K562 (cell line): ENCODE results near the gene RER1. TPM values are rescaled to one million over a fixed set of nuclear protein-coding genes. Genes with fewer than 3 reads are reported as not detected.

Experiments
- ATAC-seq: fragments of 200-7000 bp; cut with Tn5 transposase; 3 replicates; pipeline ENCODE4 v1.9.1; 2020; ENCODE audit warnings: moderate library complexity
- BruUV-seq: library from RNA; stranded (reverse); fragments of 400-500 nt; replicated peaks from 2 replicates; lab custom pipeline; 2021; lab: Mats Ljungman, UMichigan
- CTCF ChIA-PET: fragments of 300-600 bp; formaldehyde crosslinking; extraction: SDS; loops from one replicate; lab custom pipeline; 2021; ENCODE audit warnings: low intra/inter-chr PET ratio; lab: Yijun Ruan, JAX
- POLR2A ChIA-PET: fragments of 300-600, 350-650 bp; sonication (Branson Sonifier 250); formaldehyde crosslinking; extraction: SDS; loops from one replicate; lab custom pipeline; 2021; ENCODE audit warnings: antibody characterized with exemption, inconsistent platforms; lab: Yijun Ruan, JAX
- DNase-seq, 4 experiments: peaks; one replicate each; pipeline versions ENCODE4 v3.0.0 to v3.0.0-alpha.2; 2011 to 2018; ENCODE audit warnings: low spot score in 3 of 4, mixed read lengths in 3 of 4; ENCODE audit errors: extremely low read depth in 1 of 4
- FAIRE-seq: peaks from 2 replicates; lab custom pipeline; 2011; peaks lifted over from hg19 to GRCh38; lab: Jason Lieb, UNC
- H2AFZ ChIP-seq: 2 replicates; pipeline ENCODE4 v1.6.0; 2011; ENCODE audit warnings: low read depth, low read length, control low read depth, inconsistent platforms
- H3K27ac ChIP-seq: fragments of 200-600 bp; 3 replicates; pipeline ENCODE4 v1.8.0; 2011; ENCODE audit warnings: low read depth, mild to moderate bottlenecking, control low read depth, inconsistent platforms, low read length, moderate library complexity, mixed read lengths; ENCODE audit errors: extremely low read depth
- H3K27me3 ChIP-seq, 2 experiments: fragments of 300-600 bp in 1 of 2; 2 replicates in 1 of 2; 3 replicates in 1 of 2; pipeline versions ENCODE4 v1.6.0 to v1.8.0; 2011; ENCODE audit warnings: inconsistent platforms in 2 of 2, low read length in 2 of 2, mild to moderate bottlenecking in 1 of 2, mixed read lengths in 1 of 2, moderate library complexity in 1 of 2; ENCODE audit not compliant: control insufficient read depth in 2 of 2, insufficient read depth in 2 of 2
- H3K36me3 ChIP-seq: fragments of 300-600 bp; 3 replicates; pipeline ENCODE4 v1.8.0; 2011; ENCODE audit warnings: mild to moderate bottlenecking, low read length, inconsistent platforms; ENCODE audit not compliant: control insufficient read depth, insufficient read depth
- H3K4me1 ChIP-seq, 2 experiments: fragments of 200-600 bp in 1 of 2; replicated peaks in 1 of 2; 2 replicates in 1 of 2; 3 replicates in 1 of 2; pipeline versions ENCODE4 v1.5.1 to v1.8.0; 2011; ENCODE audit warnings: inconsistent platforms in 2 of 2, low read length in 2 of 2, mild to moderate bottlenecking in 1 of 2, mixed read lengths in 1 of 2, moderate library complexity in 1 of 2; ENCODE audit not compliant: control insufficient read depth in 2 of 2, insufficient read depth in 2 of 2
- H3K4me2 ChIP-seq: 2 replicates; pipeline ENCODE4 v1.6.1; 2011; ENCODE audit warnings: low read length, control low read depth, inconsistent platforms, mixed read lengths; ENCODE audit not compliant: insufficient read depth
- H3K4me3 ChIP-seq: fragments of 200-600 bp; sonication (generic), shearing (Covaris generic); 2 replicates; pipeline ENCODE4 v1.5.1; 2016; ENCODE audit warnings: control low read depth, inconsistent platforms
- H3K79me2 ChIP-seq: fragments of 200-600 bp; 3 replicates; pipeline ENCODE4 v1.8.0; 2011; ENCODE audit warnings: low read length, inconsistent platforms; ENCODE audit not compliant: control insufficient read depth, insufficient read depth
- H3K9ac ChIP-seq, 2 experiments: 2 replicates each; pipeline versions ENCODE4 v1.6.0 to v1.6.1; 2011; ENCODE audit warnings: low read depth in 2 of 2, low read length in 2 of 2, control low read depth in 1 of 2, inconsistent platforms in 1 of 2, mild to moderate bottlenecking in 1 of 2, mixed read lengths in 1 of 2; ENCODE audit not compliant: insufficient read depth in 1 of 2
- H3K9me1 ChIP-seq: one replicate; pipeline ENCODE4 v1.6.0; 2011; ENCODE audit warnings: inconsistent platforms, mild to moderate bottlenecking, low read length, moderate library complexity; ENCODE audit not compliant: control insufficient read depth, insufficient read depth
- H3K9me3 ChIP-seq: replicated peaks from 2 replicates; pipeline ENCODE4 v1.5.1; 2011; ENCODE audit warnings: low read depth, low read length, inconsistent platforms; ENCODE audit not compliant: control insufficient read depth, insufficient read depth
- H4K20me1 ChIP-seq: replicated peaks from 2 replicates; pipeline ENCODE4 v1.6.1; 2011; ENCODE audit warnings: low read length, inconsistent platforms, mixed read lengths; ENCODE audit not compliant: control insufficient read depth, insufficient read depth
- E2F1 ChIP-seq: sonication (generic); formaldehyde crosslinking; IDR thresholded peaks from 2 replicates; pipeline ENCODE4 v1.8.1; 2023; ENCODE audit warnings: mild to moderate bottlenecking, missing genetic modification reagents, moderate library complexity
- E2F4 ChIP-seq: sonication (generic); formaldehyde crosslinking; IDR thresholded peaks from 2 replicates; pipeline ENCODE4 v1.8.0; 2022; ENCODE audit warnings: mild to moderate bottlenecking, low read depth, missing genetic modification reagents
- HDAC2 ChIP-seq: fragments of 450-650 bp; IDR thresholded peaks from 2 replicates; pipeline ENCODE4 v1.6.1; 2016; ENCODE audit warnings: mild to moderate bottlenecking
- HIVEP1 ChIP-seq: fragments of 250-450 bp; sonication (Bioruptor Pico); IDR thresholded peaks from 2 replicates; pipeline ENCODE4 v1.4.0; 2020; ENCODE audit warnings: mild to moderate bottlenecking
- NR3C1 ChIP-seq: sonication (generic); formaldehyde crosslinking; IDR thresholded peaks from 2 replicates; pipeline ENCODE4 v1.8.1; 2022; ENCODE audit warnings: missing genetic modification reagents
- SRSF1 ChIP-seq: fragments of 200-400 bp; formaldehyde crosslinking; IDR thresholded peaks from 2 replicates; pipeline ENCODE4 v1.6.1; 2017; ENCODE audit warnings: mild to moderate bottlenecking, low read depth, low read length, moderate library complexity
- STAT5A ChIP-seq: IDR thresholded peaks from 2 replicates; pipeline ENCODE4 v1.6.1; 2012; ENCODE audit warnings: low read length, inconsistent platforms, borderline replicate concordance
- TCFL5 ChIP-seq: fragments of 250-450 bp; sonication (Bioruptor Pico); conservative IDR thresholded peaks from 2 replicates; pipeline ENCODE4 v1.6.1; 2021; ENCODE audit warnings: mild to moderate bottlenecking, moderate library complexity, matching md5 sums
- ZNF140 ChIP-seq: fragments of 250-450 bp; sonication (Bioruptor Pico); IDR thresholded peaks from 2 replicates; pipeline ENCODE4 v1.8.0; 2021; ENCODE audit warnings: moderate library complexity, mild to moderate bottlenecking, inconsistent platforms
- ZNF384 ChIP-seq: IDR thresholded peaks from 2 replicates; pipeline ENCODE4 v1.6.1; 2012; ENCODE audit warnings: low read depth, low read length, improper control_type of control experiment
- ZNF398 ChIP-seq: fragments of 250-450 bp; sonication (Bioruptor Pico); IDR thresholded peaks from 2 replicates; pipeline ENCODE4 v1.8.0; 2021; ENCODE audit warnings: moderate library complexity, mild to moderate bottlenecking, inconsistent platforms
- ZNF41 ChIP-seq: fragments of 250-450 bp; sonication (Bioruptor Pico); conservative IDR thresholded peaks from 2 replicates; pipeline ENCODE4 v1.4.0; 2020; ENCODE audit warnings: mild to moderate bottlenecking
- WGBS: fragments of 100-300 bp; shearing (Covaris generic); methylation state at CpG from one replicate; pipeline ENCODE4 v1.1.6; 2016; ENCODE audit warnings: low coverage, mixed read lengths; ENCODE audit not compliant: insufficient coverage; ENCODE audit errors: missing lambda C conversion rate; 5-methylcytosine and 5-hydroxymethylcytosine counted together
- in situ Hi-C: fragments of 300-500 bp; cut with MboI; formaldehyde crosslinking; loops from 4 replicates; pipeline ENCODE4 v1.15.0; 2018; ENCODE audit warnings: inconsistent platforms, mixed read lengths
- intact Hi-C: fragments of 100-400 bp; cut with micrococcal nuclease; formaldehyde crosslinking; loops from 2 replicates; pipeline ENCODE4 v1.14.2; 2022
- polyA plus RNA-seq, 8 experiments: library from polyadenylated mRNA; depleted of rRNA in 4 of 8; stranded (reverse) in 5 of 8; unstranded in 3 of 8; fragments of >200 nt; fragmentation: Nextera tagmentation in 2 of 8; fragmentation: Illumina TruSeq in 1 of 8; extraction: Ambion mirVana in 2 of 8; extraction: Trizol in 1 of 8; gene quantifications; 2 replicates each; pipeline versions ENCODE4 v1.2.1 to v1.2.3, GENCODE V29; 2011 to 2014; ENCODE audit warnings: inconsistent platforms in 1 of 8, missing spikeins in 1 of 8
- total RNA-seq, 7 experiments: library from RNA; depleted of rRNA in 6 of 7; stranded (reverse); fragments of >200 nt in 6 of 7; fragmentation: Illumina TruSeq in 2 of 7; extraction: Trizol in 2 of 7; gene quantifications; 2 replicates each; pipeline versions ENCODE4 v1.2.1 to v1.2.3, GENCODE V29; 2011 to 2021; ENCODE audit warnings: low replicate concordance in 1 of 7

The RER1 gene
- total and polyA plus RNA-seq, 9 of the 15 experiments (the other 6 are each of a cell fraction or from before 2014, with no cell fraction given), result 19.6 to 354 (median 183) TPM

GRCh38 chr1:2431103-2431502 lies 39.5 kb downstream of the RER1 start:
- H3K4me2 ChIP-seq, result no peak overlapping the region
- POLR2A ChIA-PET, result interaction anchor here (0.6 to 1.7 kb wide), 2 partner anchors 10 to 112 kb away, joined by 3 to 8 read pairs; no protein-coding TSS in a partner anchor
- ATAC-seq (no peak), FAIRE-seq (no peak), DNase-seq (no peak)
- H3K79me2 ChIP-seq, result no peaks in the 10 kb centered on the region
- CTCF ChIA-PET, result no interaction called here
- no peaks in the 10 kb centered on the region for H4K20me1 ChIP-seq
- WGBS, result 1% methylated on average over 16 of the region's 16 CpGs
- H3K9ac ChIP-seq, result no peak overlapping the region
- no peaks in the 10 kb centered on the region for H3K36me3 ChIP-seq
- no peak overlapping the region for H3K27ac ChIP-seq
- 0 out of 2 replicates have a peak, but pooled peaks cover 5% of the 10 kb centered on the region for H3K9me3 ChIP-seq
- in situ Hi-C loops (no loop called here), intact Hi-C loops (no loop called here)
- H2AFZ ChIP-seq, result no peak overlapping the region
- no TSS peak for BruUV-seq
- TF ChIP-seq HIVEP1 (CRISPR knock-in tag) (no peak), ZNF140 (no peak), E2F4 (no peak), STAT5A (no peak)
- peaks cover 0 to 42% of the 10 kb centered on the region in 2 experiments; a peak in 2 of 5 replicates for H3K4me1 ChIP-seq
- no peaks in the 10 kb centered on the region for H3K9me1 ChIP-seq
- no peak overlapping the region for H3K4me3 ChIP-seq
- H3K27me3 ChIP-seq, result peaks cover 20 to 75% of the 10 kb centered on the region in 2 experiments; a peak in 4 of 5 replicates

- Histone ChIP-seq H3K36me3 (no peaks in the 10 kb centered on the region), H4K20me1 (no peaks in the 10 kb centered on the region), H3K9me1 (no peaks in the 10 kb centered on the region), H2AFZ (no peak overlapping the region), H3K79me2 (no peaks in the 10 kb centered on the region), H3K27ac (no peak overlapping the region), H3K9ac (no peak overlapping the region), H3K4me3 (no peak overlapping the region), H3K4me1 (peaks cover 0 to 38% of the 10 kb centered on the region in 2 experiments; a peak in 2 of 5 replicates), H3K4me2 (no peak overlapping the region), H3K9me3 (0 out of 2 replicates have a peak, but pooled peaks cover 5% of the 10 kb centered on the region), H3K27me3 (peaks cover 20 to 70% of the 10 kb centered on the region in 2 experiments; a peak in 4 of 5 replicates)
- ATAC-seq (no peak), DNase-seq (no peak), FAIRE-seq (no peak)
- POLR2A ChIA-PET, result interaction anchor here (1.7 kb wide), 1 partner anchor 11 kb away, joined by 8 read pairs; no protein-coding TSS in a partner anchor
- BruUV-seq, result no TSS peak
- in situ Hi-C loops, result no loop called here
- intact Hi-C loops, result no loop called here
- CTCF ChIA-PET, result no interaction called here
- 0% methylated on average over 8 of the region's 10 CpGs for WGBS
- TF ChIP-seq NR3C1 (CRISPR knock-in tag) (no peak), SRSF1 (no peak), ZNF41 (no peak), HDAC2 (no peak), ZNF384 (no peak), TCFL5 (no peak), E2F1 (CRISPR knock-in tag) (no peak), ZNF398 (CRISPR knock-in tag) (no peak)
These were observed 39.9 kb downstream of the RER1 start for GRCh38 chr1:2431518-2431917.
